Measurements from ENCODE around the gene MRGPRX3. TPM values are rescaled to one million over a fixed set of nuclear protein-coding genes. Genes with fewer than 3 reads are reported as not detected.

The MRGPRX3 gene
- total RNA-seq, 3 donors from 2014 or later (not counting 1 experiment from before 2014, with no cell fraction given): not detected

- intact Hi-C loops (cut with micrococcal nuclease): no loop called here
- Mint-ChIP-seq H3K27me3 (ENCODE audit: low read depth in 2 of 2) (peaks cover 29 to 38% of the 10 kb centered on the region in 2 donors), H3K27ac (no peak overlapping the region), H3K4me1 (peaks cover 0 to 9% of the 10 kb centered on the region in 2 donors), H3K9me3 (no peaks in the 10 kb centered on the region), H3K4me3 (no peak overlapping the region), H3K36me3 (no peaks in the 10 kb centered on the region)
- TF ChIP-seq CTCF (IDR thresholded peaks at IDR 0.05): no peak
- 82% methylated on average over 2 of the region's 2 CpGs for WGBS (ENCODE audit: insufficient coverage)
- no peak overlapping the region for H3K4me3 ChIP-seq (ENCODE audit: low read length)
- ATAC-seq: no peak
- H3K9me3 ChIP-seq (ENCODE audit: control insufficient read depth, insufficient read depth, low read length): no peaks in the 10 kb centered on the region
- no peak for DNase-seq
- no peaks in the 10 kb centered on the region for H3K4me1 ChIP-seq (ENCODE audit: control insufficient read depth, insufficient read depth, low read length)
- peaks cover 2% of the 10 kb centered on the region for H3K27me3 ChIP-seq (ENCODE audit: control insufficient read depth, insufficient read depth, low read length)
- H3K36me3 ChIP-seq (ENCODE audit: control insufficient read depth, insufficient read depth, low read length): no peaks in the 10 kb centered on the region
- H3K27ac ChIP-seq (ENCODE audit: low read length): no peak overlapping the region
Measured at GRCh38 chr11:18145025-18145424, 12.7 kb downstream of the MRGPRX3 start.

- no peaks in the 10 kb centered on the region for H3K36me3 Mint-ChIP-seq
- H3K36me3 ChIP-seq (ENCODE audit: control insufficient read depth, insufficient read depth, low read length): no peaks in the 10 kb centered on the region
- H3K9me3 Mint-ChIP-seq: no peaks in the 10 kb centered on the region
- DNase-seq (no peak), ATAC-seq (no peak)
- H3K27me3 ChIP-seq (ENCODE audit: control insufficient read depth, insufficient read depth, low read length): peaks cover 2% of the 10 kb centered on the region
- H3K27ac ChIP-seq (ENCODE audit: low read length): no peak overlapping the region
- 24% methylated on average over 3 of the region's 3 CpGs for WGBS (ENCODE audit: insufficient coverage)
- H3K27ac Mint-ChIP-seq: no peak overlapping the region
- no peaks in the 10 kb centered on the region for H3K9me3 ChIP-seq (ENCODE audit: control insufficient read depth, insufficient read depth, low read length)
- H3K4me3 ChIP-seq (ENCODE audit: low read length): no peak overlapping the region
- intact Hi-C loops (cut with micrococcal nuclease): no loop called here
- peaks cover 0 to 9% of the 10 kb centered on the region in 2 donors for H3K4me1 Mint-ChIP-seq
- peaks cover 29 to 42% of the 10 kb centered on the region in 2 donors for H3K27me3 Mint-ChIP-seq (ENCODE audit: low read depth in 2 of 2)
- no peak overlapping the region for H3K4me3 Mint-ChIP-seq
- H3K4me1 ChIP-seq (ENCODE audit: control insufficient read depth, insufficient read depth, low read length): no peaks in the 10 kb centered on the region
- no peak for TF ChIP-seq CTCF (IDR thresholded peaks at IDR 0.05)
Measured at GRCh38 chr11:18145837-18146236, 13.5 kb downstream of the MRGPRX3 start.

GRCh38 chr11:18151581-18151980 lies 19.2 kb downstream of the MRGPRX3 start:
- Mint-ChIP-seq H3K36me3 (no peaks in the 10 kb centered on the region), H3K4me1 (no peaks in the 10 kb centered on the region), H3K27me3 (ENCODE audit: low read depth in 2 of 2) (peaks cover 16 to 34% of the 10 kb centered on the region in 2 donors), H3K4me3 (no peak overlapping the region), H3K9me3 (no peaks in the 10 kb centered on the region), H3K27ac (no peak overlapping the region)
- TF ChIP-seq CTCF (IDR thresholded peaks at IDR 0.05): no peak
- Histone ChIP-seq H3K27me3 (ENCODE audit: control insufficient read depth, insufficient read depth, low read length) (no peaks in the 10 kb centered on the region), H3K4me3 (ENCODE audit: low read length) (no peak overlapping the region), H3K9me3 (ENCODE audit: control insufficient read depth, insufficient read depth, low read length) (no peaks in the 10 kb centered on the region), H3K36me3 (ENCODE audit: control insufficient read depth, insufficient read depth, low read length) (no peaks in the 10 kb centered on the region), H3K27ac (ENCODE audit: low read length) (no peak overlapping the region), H3K4me1 (ENCODE audit: control insufficient read depth, insufficient read depth, low read length) (no peaks in the 10 kb centered on the region)
- intact Hi-C loops (cut with micrococcal nuclease): no loop called here
- DNase-seq (no peak), ATAC-seq (no peak)
- 86% methylated on average over 3 of the region's 3 CpGs for WGBS (ENCODE audit: insufficient coverage)

GRCh38 chr11:18168372-18168771 lies 36.0 kb downstream of the MRGPRX3 start:
- H3K27ac ChIP-seq (ENCODE audit: low read length): no peak overlapping the region
- ATAC-seq (no peak), DNase-seq (no peak)
- H3K9me3 ChIP-seq (ENCODE audit: control insufficient read depth, insufficient read depth, low read length): no peaks in the 10 kb centered on the region
- WGBS (ENCODE audit: insufficient coverage): 80% methylated on average over 1 of the region's 1 CpG
- Mint-ChIP-seq H3K4me1 (no peaks in the 10 kb centered on the region), H3K4me3 (no peak overlapping the region), H3K27ac (no peak overlapping the region), H3K27me3 (ENCODE audit: low read depth in 2 of 2) (peaks cover 26 to 52% of the 10 kb centered on the region in 2 donors), H3K9me3 (no peaks in the 10 kb centered on the region), H3K36me3 (no peaks in the 10 kb centered on the region)
- TF ChIP-seq CTCF (IDR thresholded peaks at IDR 0.05): no peak
- H3K4me3 ChIP-seq (ENCODE audit: low read length): no peak overlapping the region
- H3K36me3 ChIP-seq (ENCODE audit: control insufficient read depth, insufficient read depth, low read length): no peaks in the 10 kb centered on the region
- no peaks in the 10 kb centered on the region for H3K4me1 ChIP-seq (ENCODE audit: control insufficient read depth, insufficient read depth, low read length)
- intact Hi-C loops (cut with micrococcal nuclease): no loop called here
- no peaks in the 10 kb centered on the region for H3K27me3 ChIP-seq (ENCODE audit: control insufficient read depth, insufficient read depth, low read length)

Measured in natural killer cell (primary cell).